ENCODE measurements around the gene MEGF6. TPM values are rescaled to one million over a fixed set of nuclear protein-coding genes. Genes with fewer than 3 reads are reported as not detected.

The MEGF6 gene
- total RNA-seq, 1 donor from 2014 or later, result 198 TPM

DNA sequence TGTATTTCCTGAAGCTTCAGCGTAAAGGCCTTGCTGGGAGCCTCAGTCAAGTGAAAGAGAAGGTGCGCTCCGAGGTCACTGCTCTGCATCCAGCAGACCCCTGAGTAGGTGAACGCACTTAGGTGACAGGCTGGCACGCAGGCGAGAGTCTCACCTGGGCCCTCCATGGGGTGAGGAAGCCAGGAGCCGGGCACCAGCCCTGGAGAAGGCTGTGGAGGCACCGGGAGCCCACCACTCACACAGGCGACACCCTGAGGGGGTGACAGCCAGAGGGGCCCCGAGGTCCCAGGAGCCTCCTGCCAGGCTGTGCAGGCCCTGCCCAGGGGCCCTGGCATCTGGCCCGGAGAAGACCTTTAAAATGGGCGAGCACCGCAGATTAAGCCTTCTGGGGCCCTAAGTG is 89.2 kb downstream of the MEGF6 start:
- no peak for DNase-seq (ENCODE audit: low spot score)
- no peaks in the 10 kb centered on the region for H3K4me1 Mint-ChIP-seq (ENCODE audit: unreplicated experiment)
- H3K4me3 Mint-ChIP-seq (ENCODE audit: unreplicated experiment), result no peak overlapping the region
- no peaks in the 10 kb centered on the region for H3K9me3 Mint-ChIP-seq (ENCODE audit: unreplicated experiment)
- peaks cover 10% of the 10 kb centered on the region for H3K27me3 Mint-ChIP-seq (ENCODE audit: unreplicated experiment)
- peaks cover 6% of the 10 kb centered on the region for H3K36me3 Mint-ChIP-seq (ENCODE audit: low read depth, unreplicated experiment)
- no peak overlapping the region for H3K27ac Mint-ChIP-seq (ENCODE audit: unreplicated experiment)
- TF ChIP-seq, protein P1, sequence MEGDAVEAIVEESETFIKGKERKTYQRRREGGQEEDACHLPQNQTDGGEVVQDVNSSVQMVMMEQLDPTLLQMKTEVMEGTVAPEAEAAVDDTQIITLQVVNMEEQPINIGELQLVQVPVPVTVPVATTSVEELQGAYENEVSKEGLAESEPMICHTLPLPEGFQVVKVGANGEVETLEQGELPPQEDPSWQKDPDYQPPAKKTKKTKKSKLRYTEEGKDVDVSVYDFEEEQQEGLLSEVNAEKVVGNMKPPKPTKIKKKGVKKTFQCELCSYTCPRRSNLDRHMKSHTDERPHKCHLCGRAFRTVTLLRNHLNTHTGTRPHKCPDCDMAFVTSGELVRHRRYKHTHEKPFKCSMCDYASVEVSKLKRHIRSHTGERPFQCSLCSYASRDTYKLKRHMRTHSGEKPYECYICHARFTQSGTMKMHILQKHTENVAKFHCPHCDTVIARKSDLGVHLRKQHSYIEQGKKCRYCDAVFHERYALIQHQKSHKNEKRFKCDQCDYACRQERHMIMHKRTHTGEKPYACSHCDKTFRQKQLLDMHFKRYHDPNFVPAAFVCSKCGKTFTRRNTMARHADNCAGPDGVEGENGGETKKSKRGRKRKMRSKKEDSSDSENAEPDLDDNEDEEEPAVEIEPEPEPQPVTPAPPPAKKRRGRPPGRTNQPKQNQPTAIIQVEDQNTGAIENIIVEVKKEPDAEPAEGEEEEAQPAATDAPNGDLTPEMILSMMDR (IDR thresholded peaks at IDR 0.05; ENCODE audit: unreplicated experiment), result no peak

DNA sequence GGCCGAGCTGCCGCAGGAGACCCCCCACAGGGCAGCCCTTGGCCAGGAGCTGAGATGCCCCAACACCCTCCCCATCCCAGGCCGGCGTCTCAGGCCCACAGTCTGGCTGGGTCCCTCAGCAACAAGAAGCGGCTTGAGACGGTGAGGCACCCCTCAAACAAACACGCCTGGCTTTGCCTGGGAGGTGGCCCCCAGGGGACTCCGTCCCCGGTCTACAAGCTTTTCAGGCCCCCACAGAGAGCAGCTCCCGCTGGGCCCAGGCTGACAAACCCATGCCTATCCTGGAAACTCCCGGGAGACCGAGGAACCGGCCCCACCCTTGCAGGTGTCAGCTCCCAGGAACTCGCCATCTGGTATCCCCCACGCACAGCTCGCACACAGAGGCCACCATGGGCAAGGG is 89.9 kb downstream of the MEGF6 start:
- no peaks in the 10 kb centered on the region for H3K4me1 Mint-ChIP-seq (ENCODE audit: unreplicated experiment)

DNA sequence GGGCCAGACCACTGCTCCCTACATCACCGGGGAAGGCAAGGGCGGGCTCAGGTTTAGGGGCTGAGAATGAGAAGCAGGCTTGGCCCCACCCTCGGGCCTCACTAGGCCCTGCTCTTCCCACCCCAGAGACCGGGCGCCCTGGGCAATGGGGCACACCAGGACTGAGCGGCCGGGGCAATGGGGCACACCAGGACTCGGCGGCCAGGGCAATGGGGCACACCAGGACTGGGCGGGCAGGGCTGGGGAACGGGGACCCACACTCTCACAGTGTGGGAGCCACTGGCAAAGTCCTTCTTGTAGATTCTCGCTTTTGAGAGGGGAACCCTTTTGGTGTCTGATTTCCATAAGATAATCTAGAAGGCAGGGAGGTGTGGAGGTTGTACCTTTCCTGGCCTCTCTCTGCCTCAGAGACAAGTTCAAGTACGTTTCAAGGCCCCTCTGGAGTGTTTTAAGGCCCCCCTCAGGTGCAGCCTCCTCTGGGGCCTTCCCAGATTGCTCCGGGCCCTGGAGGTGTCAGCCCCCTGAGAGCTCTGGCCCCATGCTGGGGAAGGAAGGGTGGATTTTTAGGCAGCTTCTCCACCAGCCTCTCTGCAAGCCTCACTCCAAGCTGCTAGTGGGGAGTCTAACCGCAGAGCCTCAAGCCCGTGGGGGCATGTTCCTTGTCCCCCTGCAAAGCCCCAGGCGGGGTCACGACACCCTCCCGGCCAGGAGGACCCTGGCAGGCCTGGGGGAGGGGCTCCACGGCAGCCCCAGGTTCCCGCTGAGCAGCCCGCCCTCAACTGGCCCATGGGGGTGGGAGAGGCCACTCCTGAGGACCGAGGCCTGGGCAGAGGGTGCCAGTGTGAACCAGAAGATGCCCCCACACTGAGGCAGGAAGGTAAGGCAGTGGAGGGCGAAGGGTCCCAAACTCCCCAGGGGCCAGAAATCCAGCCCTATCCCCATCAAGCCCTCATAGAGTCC is 90.6 kb downstream of the MEGF6 start:
- Mint-ChIP-seq H3K4me3 (ENCODE audit: unreplicated experiment) (no peak overlapping the region), H3K27me3 (ENCODE audit: unreplicated experiment) (peaks cover 8% of the 10 kb centered on the region), H3K4me1 (ENCODE audit: unreplicated experiment) (no peaks in the 10 kb centered on the region), H3K9me3 (ENCODE audit: unreplicated experiment) (no peaks in the 10 kb centered on the region), H3K27ac (ENCODE audit: unreplicated experiment) (no peak overlapping the region), H3K36me3 (ENCODE audit: low read depth, unreplicated experiment) (peaks cover 6% of the 10 kb centered on the region)
- no peak for DNase-seq (ENCODE audit: low spot score)
- TF ChIP-seq, protein P1 (IDR thresholded peaks at IDR 0.05; ENCODE audit: unreplicated experiment), result no peak

More for the DNA sequence above, 89.9 kb downstream of the MEGF6 start:
- Mint-ChIP-seq H3K9me3 (ENCODE audit: unreplicated experiment) (no peaks in the 10 kb centered on the region), H3K36me3 (ENCODE audit: low read depth, unreplicated experiment) (peaks cover 6% of the 10 kb centered on the region), H3K4me3 (ENCODE audit: unreplicated experiment) (no peak overlapping the region), H3K27ac (ENCODE audit: unreplicated experiment) (no peak overlapping the region), H3K27me3 (ENCODE audit: unreplicated experiment) (peaks cover 8% of the 10 kb centered on the region)
- TF ChIP-seq, protein P1 (IDR thresholded peaks at IDR 0.05; ENCODE audit: unreplicated experiment), result no peak
- no peak for DNase-seq (ENCODE audit: low spot score)

DNA sequence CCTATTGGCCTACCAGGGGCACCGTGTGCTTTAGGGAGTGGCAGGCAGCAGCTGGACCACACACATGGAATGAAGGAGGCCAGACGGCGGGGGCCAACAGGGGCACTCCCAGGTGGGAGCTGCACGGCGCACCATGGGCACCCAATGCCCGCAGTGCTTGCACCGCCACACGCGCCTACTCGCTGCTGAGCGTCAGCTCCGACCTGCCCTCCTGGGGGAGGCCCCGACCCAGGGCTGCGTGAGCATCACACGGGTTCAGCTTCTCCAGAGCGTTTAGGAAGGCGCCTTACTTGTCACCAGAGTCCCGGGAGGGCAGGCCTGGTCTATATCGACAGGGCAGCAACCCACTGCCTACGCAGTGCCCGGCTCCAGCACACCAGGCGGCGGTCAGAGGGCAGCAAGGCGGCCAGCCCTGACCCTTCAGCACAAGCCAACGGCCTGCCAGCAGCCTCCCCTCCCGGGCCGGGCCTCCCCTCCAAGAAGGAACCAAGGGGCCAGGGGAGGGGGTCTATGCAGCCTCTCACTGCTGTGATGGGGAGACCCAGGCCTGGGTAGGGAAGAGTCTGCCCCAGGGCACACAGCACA is 91.9 kb downstream of the MEGF6 start:
- Mint-ChIP-seq H3K27me3 (ENCODE audit: unreplicated experiment) (peaks cover 8% of the 10 kb centered on the region), H3K4me3 (ENCODE audit: unreplicated experiment) (no peak overlapping the region), H3K27ac (ENCODE audit: unreplicated experiment) (no peak overlapping the region), H3K9me3 (ENCODE audit: unreplicated experiment) (no peaks in the 10 kb centered on the region), H3K4me1 (ENCODE audit: unreplicated experiment) (no peaks in the 10 kb centered on the region), H3K36me3 (ENCODE audit: low read depth, unreplicated experiment) (peaks cover 6% of the 10 kb centered on the region)
- no peak for DNase-seq (ENCODE audit: low spot score)
- TF ChIP-seq, protein P1 (IDR thresholded peaks at IDR 0.05; ENCODE audit: unreplicated experiment), result no peak

DNA sequence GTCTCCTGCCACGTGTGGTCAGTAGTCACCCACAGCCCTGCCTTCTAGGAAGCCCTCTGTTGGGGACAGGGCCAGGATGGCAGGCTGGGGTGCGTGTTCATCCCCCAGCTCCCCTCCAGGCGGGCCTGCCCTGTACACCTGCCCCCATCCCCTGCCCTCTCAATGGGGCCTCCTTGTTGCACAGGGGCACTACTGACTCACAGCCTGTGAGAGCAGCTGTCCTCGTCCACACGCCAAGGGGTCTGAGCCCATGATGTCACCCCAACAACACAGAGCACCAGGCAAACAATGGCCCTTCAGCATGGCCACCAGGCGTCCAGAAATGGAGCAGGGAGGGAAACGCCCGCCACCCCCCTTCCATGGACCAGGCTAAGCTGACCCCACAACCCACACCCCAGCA is 92.6 kb downstream of the MEGF6 start:
- no peak overlapping the region for H3K27ac Mint-ChIP-seq (ENCODE audit: unreplicated experiment)

More for the DNA sequence above, 92.6 kb downstream of the MEGF6 start:
- TF ChIP-seq, protein P1 (IDR thresholded peaks at IDR 0.05; ENCODE audit: unreplicated experiment), result no peak
- peaks cover 8% of the 10 kb centered on the region for H3K27me3 Mint-ChIP-seq (ENCODE audit: unreplicated experiment)
- DNase-seq (ENCODE audit: low spot score), result no peak
- no peaks in the 10 kb centered on the region for H3K9me3 Mint-ChIP-seq (ENCODE audit: unreplicated experiment)
- no peak overlapping the region for H3K4me3 Mint-ChIP-seq (ENCODE audit: unreplicated experiment)
- H3K36me3 Mint-ChIP-seq (ENCODE audit: low read depth, unreplicated experiment), result peaks cover 6% of the 10 kb centered on the region
- H3K4me1 Mint-ChIP-seq (ENCODE audit: unreplicated experiment), result no peaks in the 10 kb centered on the region

All from endothelial cell (in vitro differentiated cells).